Endothelial cell of umbilical vein (primary cell): ENCODE results near the gene CROCC. TPM values are rescaled to one million over a fixed set of nuclear protein-coding genes. Genes with fewer than 3 reads are reported as not detected.
A peak's percentile ranks its signal among the peaks of the same experiment; 100 is the strongest.
"Not testable (repeated sequence)": the region's sequence is repeated elsewhere in the genome, so short reads cannot be mapped to it uniquely, and the experiment has no call there.

Experiments
- BruUV-seq: library from RNA; stranded (reverse); fragments of 400-500 nt; replicated peaks from 2 replicates; lab custom pipeline; 2021; lab: Mats Ljungman, UMichigan
- CTCF ChIA-PET: fragments of 300-600, 350-600 bp; sonication (Branson Sonifier 250); formaldehyde crosslinking; loops from one replicate; lab custom pipeline; 2021; ENCODE audit warnings: antibody characterized with exemption, inconsistent platforms; lab: Charles Lee
- POLR2A ChIA-PET: fragments of 300-600, 350-600 bp; sonication (Branson Sonifier 250); formaldehyde crosslinking; loops from one replicate; lab custom pipeline; 2021; ENCODE audit warnings: antibody characterized with exemption, inconsistent platforms; lab: Charles Lee
- DNase-seq: peaks from one replicate; pipeline ENCODE4 v3.0.0-alpha.2; 2011; ENCODE audit warnings: low read depth, low spot score
- FAIRE-seq: peaks from 2 replicates; lab custom pipeline; 2011; peaks lifted over from hg19 to GRCh38; lab: Jason Lieb, UNC
- H2AFZ ChIP-seq: 2 replicates; pipeline ENCODE4 v1.6.0; 2012; ENCODE audit warnings: low read depth, low read length, control low read depth, inconsistent platforms
- H3K27ac ChIP-seq: 2 replicates; pipeline ENCODE4 v1.5.1; 2011; ENCODE audit warnings: low read depth, mild to moderate bottlenecking, control low read depth, low read length, moderate library complexity; ENCODE audit not compliant: insufficient read depth
- H3K27me3 ChIP-seq, 2 experiments: 2 replicates each; pipeline versions ENCODE4 v1.6.0 to v1.6.1; 2011; ENCODE audit warnings: low read length in 2 of 2, mixed read lengths in 1 of 2; ENCODE audit not compliant: control insufficient read depth in 2 of 2, insufficient read depth in 2 of 2
- H3K36me3 ChIP-seq, 2 experiments: 2 replicates in 1 of 2; 3 replicates in 1 of 2; pipeline ENCODE4 v1.5.1; 2011; ENCODE audit warnings: low read length in 2 of 2, mild to moderate bottlenecking in 1 of 2, moderate library complexity in 1 of 2; ENCODE audit not compliant: control insufficient read depth in 2 of 2, insufficient read depth in 2 of 2; ENCODE audit errors: extremely low read depth in 1 of 2
- H3K4me1 ChIP-seq: 3 replicates; pipeline ENCODE4 v1.5.1; 2011; ENCODE audit warnings: mild to moderate bottlenecking, low read length; ENCODE audit not compliant: control insufficient read depth, insufficient read depth; ENCODE audit errors: extremely low read depth
- H3K4me2 ChIP-seq: 2 replicates; pipeline ENCODE4 v1.6.1; 2011; ENCODE audit warnings: low read length, control low read depth, mixed read lengths; ENCODE audit not compliant: insufficient read depth
- H3K4me3 ChIP-seq, 3 experiments: fragments of 200-600 bp in 1 of 3; sonication (generic), shearing (Covaris generic) in 1 of 3; replicated peaks in 1 of 3; 2 replicates each; pipeline ENCODE4 v1.5.1; 2011 to 2016; ENCODE audit warnings: control low read depth in 3 of 3, low read length in 3 of 3, mild to moderate bottlenecking in 2 of 3, inconsistent platforms in 1 of 3, low read depth in 1 of 3, moderate library complexity in 1 of 3; ENCODE audit not compliant: insufficient read depth in 1 of 3
- H3K79me2 ChIP-seq: 2 replicates; pipeline ENCODE4 v1.6.0; 2012; ENCODE audit warnings: low read length, inconsistent platforms; ENCODE audit not compliant: control insufficient read depth, insufficient read depth
- H3K9ac ChIP-seq: replicated peaks from 2 replicates; pipeline ENCODE3; 2011; ENCODE audit warnings: low read length, control low read depth; ENCODE audit not compliant: insufficient read depth; ENCODE audit errors: extremely low read depth
- H3K9me1 ChIP-seq: replicated peaks from 3 replicates; pipeline ENCODE4 v1.6.0; 2011; ENCODE audit warnings: mild to moderate bottlenecking, low read length; ENCODE audit not compliant: control insufficient read depth, insufficient read depth; ENCODE audit errors: extremely low read depth
- H3K9me3 ChIP-seq: replicated peaks from 2 replicates; pipeline ENCODE4 v1.5.1; 2012; ENCODE audit warnings: low read length, inconsistent platforms; ENCODE audit not compliant: control insufficient read depth, insufficient read depth
- H4K20me1 ChIP-seq: replicated peaks from 2 replicates; pipeline ENCODE3; 2011; ENCODE audit warnings: mild to moderate bottlenecking, low read length; ENCODE audit not compliant: control insufficient read depth, insufficient read depth; ENCODE audit errors: extremely low read depth
- JUN ChIP-seq: IDR thresholded peaks from 2 replicates; pipeline ENCODE4 v1.6.1; 2011; ENCODE audit warnings: borderline replicate concordance, low read depth; ENCODE audit not compliant: insufficient read length, insufficient read depth
- POLR2A ChIP-seq: IDR thresholded peaks from 2 replicates; pipeline ENCODE4 v1.6.1; 2012; ENCODE audit warnings: low read depth, mild to moderate bottlenecking, control low read depth, low read length
- POLR2AphosphoS5 ChIP-seq: IDR thresholded peaks from 2 replicates; pipeline ENCODE4 v1.6.1; 2012; ENCODE audit warnings: low read depth, mild to moderate bottlenecking, control low read depth, low read length, moderate library complexity; ENCODE audit not compliant: insufficient read depth
- dilution Hi-C: fragments of 300-500 bp; cut with MboI; formaldehyde crosslinking; loops from one replicate; pipeline ENCODE4 v1.15.0; 2019; ENCODE audit warnings: low sequenced_read_pairs; ENCODE audit not compliant: extremely low pct_ligation_motif_present
- intact Hi-C: fragments of 100-400 bp; cut with micrococcal nuclease; formaldehyde crosslinking; loops from one replicate; pipeline ENCODE4 v1.10.0; 2022
- polyA plus RNA-seq, 4 experiments: library from polyadenylated mRNA; depleted of rRNA in 3 of 4; stranded (reverse) in 3 of 4; unstranded in 1 of 4; fragments of >200 nt; gene quantifications; 2 replicates each; pipeline versions ENCODE4 v1.2.1 to v1.2.3, GENCODE V29; 2011 to 2012; ENCODE audit warnings: missing spikeins in 1 of 4
- total RNA-seq: library from RNA; stranded (reverse); gene quantifications from 2 replicates; pipeline ENCODE4 v1.2.3, GENCODE V29; 2021

Gene CROCC
- total and polyA plus RNA-seq, 2 donors (not counting 3 experiments of a cell fraction or from before 2014, with no cell fraction given) = 18.3 to 35.5 TPM

- TSS peak; percentile 97 for BruUV-seq
- H3K9me1 ChIP-seq, H4K20me1 ChIP-seq, CTCF ChIA-PET, H3K27me3 ChIP-seq, dilution Hi-C loops, H3K79me2 ChIP-seq, H3K9me3 ChIP-seq, H3K4me1 ChIP-seq, H3K36me3 ChIP-seq: not testable (repeated sequence)
- H3K4me3 ChIP-seq = peak within 1 kb of the TSS; percentile 14 to 30 (median 18)
- DNase-seq = peak; percentile 99
- H3K4me2 ChIP-seq = peak within 1 kb of the TSS; percentile 76
- POLR2A ChIA-PET = interaction anchor here (1.0 to 1.5 kb wide), 3 partner anchors 9 to 382 kb away, joined by 3 to 12 read pairs (median 3); no protein-coding TSS in a partner anchor
- H3K27ac ChIP-seq = peak within 1 kb of the TSS; percentile 84
- intact Hi-C loops = loop anchor here (1.0 kb wide), 1 partner anchor 9 kb away; no protein-coding TSS in a partner anchor
- H3K9ac ChIP-seq = peak within 1 kb of the TSS; percentile 55
- H2AFZ ChIP-seq = peak within 1 kb of the TSS; percentile 60
- peak; percentile 72 for FAIRE-seq
- TF ChIP-seq POLR2AphosphoS5 = peak; percentile 99
- TF ChIP-seq JUN = peak; percentile 7
- TF ChIP-seq POLR2A = peak; percentile 99
These were observed 26.0 kb upstream of the CROCC start, which contains the start of gene RNU1-2 for GRCh38 chr1:16895598-16896315. TSS of gene RNU1-2 (plus strand) at chr1:16895980.

- H3K27ac ChIP-seq, CTCF ChIA-PET, FAIRE-seq, H3K4me1 ChIP-seq, H3K9ac ChIP-seq, H3K79me2 ChIP-seq, H3K9me3 ChIP-seq, BruUV-seq, H3K36me3 ChIP-seq, dilution Hi-C loops, H3K27me3 ChIP-seq, H3K9me1 ChIP-seq, H4K20me1 ChIP-seq, H2AFZ ChIP-seq: not testable (repeated sequence)
- POLR2A ChIA-PET = interaction anchor here (1.0 to 1.5 kb wide), 3 partner anchors 9 to 383 kb away, joined by 3 to 12 read pairs (median 3); no protein-coding TSS in a partner anchor
- Histone ChIP-seq H3K4me3 (peak overlapping the region in 1 of 3 experiments; percentile 14), H3K4me2 (peak overlapping the region; percentile 10)
- DNase-seq = peak; percentile 48
- intact Hi-C loops = loop anchor here (1.0 kb wide), 1 partner anchor 8 kb away; no protein-coding TSS in a partner anchor
- TF ChIP-seq POLR2AphosphoS5 = peak; percentile 68
- peak; percentile 80 for TF ChIP-seq POLR2A
These were observed 25.2 kb upstream of the CROCC start for GRCh38 chr1:16896316-16897055.

GRCh38 chr1:16897653-16898052 is 24.1 kb upstream of the CROCC start:
- intact Hi-C loops, H4K20me1 ChIP-seq, CTCF ChIA-PET, H3K4me1 ChIP-seq, FAIRE-seq, H3K27ac ChIP-seq, H3K9me3 ChIP-seq, POLR2A ChIA-PET, H3K79me2 ChIP-seq, H3K9ac ChIP-seq, H3K4me3 ChIP-seq, H2AFZ ChIP-seq, BruUV-seq, dilution Hi-C loops, DNase-seq, H3K4me2 ChIP-seq, H3K9me1 ChIP-seq, H3K36me3 ChIP-seq, H3K27me3 ChIP-seq: not testable (repeated sequence)
